HEK293T (cell line): ENCODE measurements around the gene AANAT.
"Not testable (repeated sequence)": the region's sequence is repeated elsewhere in the genome, so short reads cannot be mapped to it uniquely, and the experiment has no call there.

Experiments
- CTCF ChIA-PET: fragments of 350-600 bp; formaldehyde crosslinking; extraction: SDS; loops from one replicate; lab custom pipeline; 2021; ENCODE audit warnings: antibody characterized with exemption, inconsistent platforms; lab: Yijun Ruan, JAX
- POLR2A ChIA-PET: fragments of 350-600 bp; formaldehyde crosslinking; extraction: SDS; loops from one replicate; lab custom pipeline; 2020; ENCODE audit warnings: antibody characterized with exemption, inconsistent platforms; lab: Yijun Ruan, JAX
- DNase-seq: peaks from one replicate; pipeline ENCODE4 v3.0.0; 2012; ENCODE audit warnings: mixed read lengths; ENCODE audit errors: extremely low spot score
- ARNT ChIP-seq: fragments of 450-650 bp; IDR thresholded peaks from 2 replicates; pipeline ENCODE4 v1.6.1; 2017; ENCODE audit warnings: mild to moderate bottlenecking
- BHLHE40 ChIP-seq: fragments of 450-650 bp; IDR thresholded peaks from 2 replicates; pipeline ENCODE4 v1.6.1; 2016; ENCODE audit warnings: mild to moderate bottlenecking, moderate library complexity, borderline replicate concordance
- CTBP1 ChIP-seq: fragments of 450-650 bp; IDR thresholded peaks from 2 replicates; pipeline ENCODE4 v1.6.1; 2016; ENCODE audit warnings: borderline replicate concordance
- ELF4 ChIP-seq: fragments of 450-650 bp; IDR thresholded peaks from 2 replicates; pipeline ENCODE4 v1.6.1; 2017; ENCODE audit warnings: antibody characterized with exemption
- FOXA1 ChIP-seq: fragments of 450-650 bp; IDR thresholded peaks from 2 replicates; pipeline ENCODE4 v1.6.1; 2016; ENCODE audit warnings: mild to moderate bottlenecking
- FOXK2 ChIP-seq: fragments of 450-650 bp; IDR thresholded peaks from 2 replicates; pipeline ENCODE4 v1.6.1; 2016; ENCODE audit warnings: mild to moderate bottlenecking
- FOXM1 ChIP-seq: fragments of 450-650 bp; IDR thresholded peaks from 2 replicates; pipeline ENCODE4 v1.6.1; 2017; ENCODE audit warnings: mild to moderate bottlenecking, borderline replicate concordance
- HDGF ChIP-seq: fragments of 450-650 bp; IDR thresholded peaks from 2 replicates; pipeline ENCODE4 v1.6.1; 2017; ENCODE audit warnings: antibody characterized with exemption, borderline replicate concordance
- L3MBTL2 ChIP-seq: fragments of 450-650 bp; conservative IDR thresholded peaks from 2 replicates; pipeline ENCODE4 v1.6.1; 2016; ENCODE audit warnings: mild to moderate bottlenecking
- LEF1 ChIP-seq: fragments of 450-650 bp; IDR thresholded peaks from 2 replicates; pipeline ENCODE4 v1.6.1; 2017; ENCODE audit warnings: mild to moderate bottlenecking, borderline replicate concordance
- NFRKB ChIP-seq: fragments of 450-650 bp; IDR thresholded peaks from 2 replicates; pipeline ENCODE4 v1.6.1; 2016; ENCODE audit warnings: mild to moderate bottlenecking, moderate library complexity
- PKNOX1 ChIP-seq: fragments of 450-650 bp; IDR thresholded peaks from 2 replicates; pipeline ENCODE4 v1.6.1; 2016
- SP1 ChIP-seq: fragments of 450-650 bp; IDR thresholded peaks from 2 replicates; pipeline ENCODE4 v1.6.1; 2017
- SUZ12 ChIP-seq: fragments of 450-650 bp; IDR thresholded peaks from 2 replicates; pipeline ENCODE4 v1.6.1; 2016; ENCODE audit warnings: mild to moderate bottlenecking
- TARDBP ChIP-seq: fragments of 450-650 bp; IDR thresholded peaks from 2 replicates; pipeline ENCODE4 v1.6.1; 2016
- ZNF384 ChIP-seq: fragments of 450-650 bp; IDR thresholded peaks from 2 replicates; pipeline ENCODE4 v1.6.1; 2016

The AANAT gene

DNA sequence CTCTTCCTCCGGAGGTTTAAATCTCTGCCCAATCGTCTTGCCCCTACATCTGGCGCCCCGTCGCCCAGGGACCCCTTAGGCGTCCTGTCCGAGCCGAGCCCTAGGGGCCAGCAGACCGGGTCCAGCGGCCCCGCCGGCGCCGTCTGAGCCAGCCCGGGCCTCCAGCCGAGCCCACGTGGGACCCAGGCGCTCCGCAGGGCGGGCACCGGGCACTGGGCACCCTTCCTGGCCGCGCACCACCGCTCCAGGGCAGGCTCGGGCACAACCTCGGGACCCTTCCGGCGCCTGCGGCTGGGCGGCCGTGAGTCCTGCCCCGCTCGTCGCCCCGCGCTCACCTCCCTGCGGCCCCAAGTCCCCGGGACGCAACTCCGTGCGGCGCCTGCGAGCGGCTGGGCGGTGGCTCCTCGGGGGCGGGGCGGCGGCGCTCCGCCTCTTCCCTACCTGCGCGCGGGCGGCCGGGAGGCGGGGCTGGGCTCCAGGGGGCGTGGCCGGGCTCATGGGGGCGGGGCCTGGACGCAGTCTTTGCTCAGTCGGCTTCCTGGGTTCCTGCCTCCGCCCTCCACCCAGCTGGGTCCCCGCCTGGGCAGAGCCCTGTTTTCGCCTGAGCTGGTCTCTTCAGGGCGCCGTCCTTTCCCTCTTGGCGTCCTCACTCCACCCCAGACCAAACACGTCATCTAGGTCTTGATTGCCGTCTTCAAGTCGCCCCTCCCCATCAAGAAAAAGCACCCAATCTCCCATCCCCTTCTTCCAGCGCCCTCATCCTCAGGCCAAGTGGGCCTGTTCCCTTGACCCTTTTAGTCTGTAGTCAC lies 33.8 kb downstream of the AANAT start, which contains the start of gene RHBDF2:
Gene RHBDF2, minus strand, starts transcription at position 406 of the 809 bp plus-strand sequence. CDS start 19,899 bp downstream, outside the sequence.
- ChIA-PET POLR2A (interaction anchor here (0.7 to 1.0 kb wide), 4 partner anchors 11 to 170 kb away, joined by 3 read pairs; no protein-coding TSS in a partner anchor), CTCF (interaction anchor here (0.8 kb wide), 1 partner anchor 56 kb away, joined by 3 read pairs; no protein-coding TSS in a partner anchor)
- TF ChIP-seq FOXM1 (no peak), LEF1 (peak; percentile 81; the same call in 1 of the 2 replicates)
- peak; percentile 97 for DNase-seq

GRCh38 chr17:76501827-76502307 lies 34.5 kb downstream of the AANAT start:
- CTCF ChIA-PET, result interaction anchor here (0.8 kb wide), 1 partner anchor 55 kb away, joined by 3 read pairs; no protein-coding TSS in a partner anchor
- POLR2A ChIA-PET, result interaction anchor here (0.7 to 1.0 kb wide), 4 partner anchors 11 to 170 kb away, joined by 3 read pairs; no protein-coding TSS in a partner anchor

GRCh38 chr17:76502341-76503211 lies 35.2 kb downstream of the AANAT start:
- ChIA-PET CTCF (interaction anchor here (0.8 to 1.1 kb wide), 2 partner anchors 17 to 55 kb away, joined by 3 read pairs; no protein-coding TSS in a partner anchor), POLR2A (interaction anchor here (0.9 to 1.0 kb wide), 2 partner anchors 56 to 169 kb away, joined by 3 read pairs; no protein-coding TSS in a partner anchor)
- no peak for DNase-seq
- TF ChIP-seq LEF1, result no peak
- no peak for TF ChIP-seq ELF4
- no peak for TF ChIP-seq ZNF384
- TF ChIP-seq FOXM1, result no peak
- no peak for TF ChIP-seq L3MBTL2
- TF ChIP-seq SUZ12, result no peak
- no peak for TF ChIP-seq HDGF
- no peak for TF ChIP-seq ARNT
- TF ChIP-seq SP1, result no peak
- no peak for TF ChIP-seq FOXA1
- no peak for TF ChIP-seq BHLHE40
- TF ChIP-seq NFRKB, result no peak
- TF ChIP-seq CTBP1, result no peak
- no peak for TF ChIP-seq TARDBP
- no peak for TF ChIP-seq FOXK2

More at GRCh38 chr17:76501827-76502307, 34.5 kb downstream of the AANAT start:
- no peak for TF ChIP-seq NFRKB
- TF ChIP-seq L3MBTL2, result no peak
- no peak for TF ChIP-seq SP1
- no peak for TF ChIP-seq FOXM1
- no peak for TF ChIP-seq ELF4
- TF ChIP-seq HDGF, result no peak
- TF ChIP-seq BHLHE40, result no peak
- TF ChIP-seq FOXK2, result no peak
- TF ChIP-seq SUZ12, result no peak
- TF ChIP-seq TARDBP, result no peak
- no peak for TF ChIP-seq LEF1
- TF ChIP-seq ZNF384, result no peak
- TF ChIP-seq CTBP1, result no peak
- TF ChIP-seq PKNOX1, result no peak
- TF ChIP-seq FOXA1, result no peak
- no peak for DNase-seq

- DNase-seq, result no peak
- ChIA-PET CTCF (interaction anchor here (0.6 to 1.1 kb wide), 2 partner anchors 18 to 24 kb away, joined by 3 to 7 read pairs; no protein-coding TSS in a partner anchor), POLR2A (no interaction called here)
- TF ChIP-seq NFRKB (no peak), BHLHE40 (no peak), LEF1 (no peak), SP1 (no peak)
Observed at GRCh38 chr17:76504117-76504516, 36.7 kb downstream of the AANAT start.

DNA sequence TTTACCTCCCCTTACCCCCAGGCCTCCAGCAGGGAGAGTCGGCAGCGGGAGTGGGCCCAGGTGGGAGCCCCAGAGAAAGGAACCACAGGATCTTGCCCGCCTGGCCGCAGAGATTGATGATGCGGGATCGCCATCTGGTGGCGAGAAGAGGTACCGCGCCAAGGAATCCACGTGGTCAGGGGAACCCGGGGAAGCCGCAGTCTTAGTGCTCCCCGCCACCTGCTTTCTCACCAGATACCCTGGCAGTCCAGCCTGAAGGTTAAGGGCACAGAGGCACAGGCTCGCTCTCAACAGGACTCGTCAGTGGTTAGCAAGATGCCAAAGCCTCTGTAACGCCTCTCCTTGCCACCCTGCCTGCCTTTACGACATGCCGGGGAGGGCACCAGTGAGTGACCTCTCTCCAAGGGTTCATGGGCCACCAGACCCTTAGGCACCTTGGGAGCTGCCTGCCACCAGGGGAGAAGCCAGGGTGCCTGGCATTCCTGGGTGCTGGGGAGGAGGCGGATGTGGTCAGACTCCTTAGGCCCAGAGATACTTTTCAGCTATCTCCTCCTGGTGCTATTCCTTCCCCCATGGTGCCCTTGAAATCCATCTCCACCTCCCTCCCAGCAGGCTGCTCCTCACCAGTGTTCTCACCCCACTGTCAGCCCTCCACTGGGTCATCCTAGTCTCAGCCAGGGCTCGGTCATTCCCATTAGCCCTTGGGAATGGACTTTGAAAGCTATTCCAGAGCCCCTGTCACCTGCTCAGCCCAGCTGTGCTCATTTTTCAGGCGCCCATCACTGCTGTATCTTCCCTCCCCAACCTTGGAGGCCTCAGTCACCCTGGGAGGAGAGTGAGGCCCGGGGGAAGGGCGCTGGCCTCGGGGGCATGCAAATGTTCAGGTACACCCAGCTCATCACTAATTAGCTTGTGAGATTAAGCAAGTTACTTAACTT lies 39.3 kb downstream of the AANAT start:
- peak; percentile 91 for DNase-seq
- ChIA-PET POLR2A (interaction anchor here (1.0 to 2.0 kb wide), 4 partner anchors 21 to 155 kb away, joined by 3 to 13 read pairs (median 4); no protein-coding TSS in a partner anchor), CTCF (interaction anchor here (0.6 to 2.8 kb wide), 20 partner anchors 9 to 324 kb away, joined by 3 to 16 read pairs (median 4); partner anchors contain the start of gene AANAT)
- TF ChIP-seq ELF4 (no peak), PKNOX1 (no peak), BHLHE40 (no peak), NFRKB (no peak), FOXM1 (no peak), CTBP1 (no peak), ARNT (no peak), FOXK2 (no peak), TARDBP (no peak), HDGF (no peak; the same call in 1 of the 2 replicates), SUZ12 (no peak), FOXA1 (no peak), L3MBTL2 (no peak), ZNF384 (no peak), SP1 (no peak), LEF1 (no peak)

DNA sequence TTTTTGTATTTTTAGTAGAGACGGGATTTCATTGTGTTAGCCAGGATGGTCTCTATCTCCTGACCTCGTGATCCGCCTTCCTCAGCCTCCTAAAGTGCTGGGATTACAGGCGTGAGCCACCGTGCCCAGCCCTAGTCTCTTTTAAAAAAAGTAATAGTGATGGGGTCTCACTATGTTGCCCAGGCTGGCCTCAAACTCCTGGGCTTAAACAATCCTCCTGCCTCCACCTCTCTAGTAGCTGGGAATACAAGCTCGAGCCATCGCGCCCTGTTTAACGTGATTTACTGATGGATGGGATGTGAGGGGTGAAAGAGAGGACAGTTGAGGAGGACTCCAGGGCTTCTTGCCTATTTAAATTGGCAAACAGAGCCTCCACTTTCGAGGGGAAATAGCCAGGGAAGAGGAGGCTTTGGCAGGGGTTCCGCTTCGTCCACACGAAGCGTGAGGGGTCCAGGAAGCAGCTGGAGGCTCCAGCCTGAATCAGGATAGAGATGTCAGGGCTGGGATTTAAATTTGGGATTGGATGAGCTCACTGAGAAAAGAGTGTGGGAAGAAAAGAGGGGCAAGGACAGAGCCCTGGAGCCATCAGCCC lies 41.2 kb downstream of the AANAT start:
- DNase-seq, POLR2A ChIA-PET: not testable (repeated sequence)
- CTCF ChIA-PET, result interaction anchor here (0.6 to 2.8 kb wide), 7 partner anchors 15 to 87 kb away, joined by 3 to 16 read pairs (median 3); no protein-coding TSS in a partner anchor
